ENCODE results near the gene CACTIN.
"Not testable (repeated sequence)": the region's sequence is repeated elsewhere in the genome, so short reads cannot be mapped to it uniquely, and the experiment has no call there.

CACTIN gene

GRCh38 chr19:3586707-3587346 is 39.8 kb downstream of the CACTIN start:
- DNase-seq (ENCODE audit: low read depth), result no peak

- DNase-seq (ENCODE audit: low read depth), result no peak
These were observed 40.4 kb downstream of the CACTIN start for GRCh38 chr19:3586127-3586626.

GRCh38 chr19:3585301-3586126 is 41.1 kb downstream of the CACTIN start, which contains the start of gene GIPC3:
GIPC3 (plus strand) TSS chr19:3585478; CDS start chr19:3585598, 120 bp downstream.
- DNase-seq (ENCODE audit: low read depth), result no peak

- not testable (repeated sequence) for DNase-seq (ENCODE audit: low read depth)
These were observed 42.4 kb downstream of the CACTIN start for GRCh38 chr19:3584036-3584802.

GRCh38 chr19:3581792-3582191 is 44.8 kb downstream of the CACTIN start:
- not testable (repeated sequence) for DNase-seq (ENCODE audit: low read depth)

GRCh38 chr19:3580156-3580934 is 46.2 kb downstream of the CACTIN start:
- no peak for DNase-seq (ENCODE audit: low read depth)

- no peak for DNase-seq (ENCODE audit: low read depth)
These were observed 48.2 kb downstream of the CACTIN start for GRCh38 chr19:3578390-3578789.

GRCh38 chr19:3577723-3578344 is 48.8 kb downstream of the CACTIN start:
- DNase-seq (ENCODE audit: low read depth), result no peak

GRCh38 chr19:3576696-3577443 is 49.7 kb downstream of the CACTIN start:
- no peak for DNase-seq (ENCODE audit: low read depth)

- DNase-seq (ENCODE audit: low read depth), result no peak
These were observed 50.5 kb downstream of the CACTIN start for GRCh38 chr19:3575949-3576673.

GRCh38 chr19:3575260-3575741 is 51.3 kb downstream of the CACTIN start:
- no peak for DNase-seq (ENCODE audit: low read depth)

GRCh38 chr19:3573858-3574637 is 52.5 kb downstream of the CACTIN start:
- DNase-seq (ENCODE audit: low read depth), result peak; percentile 65

GRCh38 chr19:3573162-3573857 is 53.3 kb downstream of the CACTIN start:
- no peak for DNase-seq (ENCODE audit: low read depth)

GRCh38 chr19:3572855-3573161 is 53.8 kb downstream of the CACTIN start, which contains the start of gene HMG20B:
HMG20B (plus strand) TSS chr19:3572944; CDS start chr19:3573310, 366 bp downstream.
- DNase-seq (ENCODE audit: low read depth), result no peak

GRCh38 chr19:3572132-3572854 is 54.3 kb downstream of the CACTIN start:
- peak; percentile 100 for DNase-seq (ENCODE audit: low read depth)

- no peak for DNase-seq (ENCODE audit: low read depth)
These were observed 56.0 kb downstream of the CACTIN start for GRCh38 chr19:3570606-3571011.

GRCh38 chr19:3570042-3570441 is 56.5 kb downstream of the CACTIN start:
- not testable (repeated sequence) for DNase-seq (ENCODE audit: low read depth)

Measured in activated T-helper 9 cell treated with anti-CD3 and anti-CD28 coated beads, Interleukin-2, amount 50 U/mL, for 16 hours (primary cell).